GM12865 (cell line): ENCODE data around the gene KCNJ18.
"Not testable (repeated sequence)": the region's sequence is repeated elsewhere in the genome, so short reads cannot be mapped to it uniquely, and the experiment has no call there.

Experiments
- DNase-seq: peaks from one replicate; pipeline ENCODE4 v3.0.0; 2010; ENCODE audit warnings: low read depth
- H3K4me3 ChIP-seq: 2 replicates; pipeline ENCODE4 v1.5.1; 2011; ENCODE audit warnings: mild to moderate bottlenecking, low read depth, low read length, control low read depth
- CTCF ChIP-seq: IDR thresholded peaks from 2 replicates; pipeline ENCODE4 v1.5.1; 2011; ENCODE audit warnings: low read length, control low read depth, low read depth, inconsistent platforms; ENCODE audit not compliant: insufficient read depth; ENCODE audit errors: missing control alignments

Gene KCNJ18

GRCh38 chr17:21697508-21697860 is 5.2 kb downstream of the KCNJ18 start:
- not testable (repeated sequence) for DNase-seq, H3K4me3 ChIP-seq

- not testable (repeated sequence) for H3K4me3 ChIP-seq, DNase-seq
Measured at GRCh38 chr17:21698437-21699075, 6.2 kb downstream of the KCNJ18 start.

- DNase-seq, H3K4me3 ChIP-seq: not testable (repeated sequence)
Measured at GRCh38 chr17:21699124-21699523, 6.8 kb downstream of the KCNJ18 start.

DNA sequence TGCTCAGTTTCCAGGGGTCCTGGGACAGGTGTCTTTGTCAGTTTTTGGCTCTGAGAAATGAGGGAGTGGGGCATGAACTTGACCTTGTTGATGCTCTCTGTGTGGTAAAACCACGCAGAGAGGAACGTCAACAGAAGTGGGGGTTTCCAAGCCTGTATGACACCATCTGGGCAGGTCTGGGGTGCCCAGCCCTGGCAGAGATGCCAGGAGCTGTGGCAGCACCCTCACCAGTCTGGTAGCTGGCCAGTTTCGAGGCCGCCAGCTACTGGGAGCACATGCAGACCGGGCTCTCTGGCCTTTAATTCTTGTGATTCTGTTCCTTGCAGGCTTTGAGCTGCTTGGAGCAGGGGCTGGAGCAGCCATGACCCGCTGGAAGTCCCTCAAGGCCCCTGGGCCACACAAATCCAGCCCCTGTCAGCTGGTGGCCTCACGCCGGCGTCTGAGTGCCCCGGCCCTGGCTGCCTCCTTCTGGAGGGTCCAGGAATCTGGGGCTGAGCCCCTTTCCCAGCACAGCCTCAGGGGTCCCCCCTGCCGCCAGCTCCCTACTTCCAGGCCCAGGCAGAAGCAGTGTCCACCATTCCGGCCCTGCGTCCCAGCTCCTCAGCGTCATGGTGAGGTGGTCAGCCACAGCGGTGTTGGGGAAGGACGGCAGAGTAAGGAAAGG is 7.4 kb downstream of the KCNJ18 start:
- DNase-seq, H3K4me3 ChIP-seq: not testable (repeated sequence)

DNA sequence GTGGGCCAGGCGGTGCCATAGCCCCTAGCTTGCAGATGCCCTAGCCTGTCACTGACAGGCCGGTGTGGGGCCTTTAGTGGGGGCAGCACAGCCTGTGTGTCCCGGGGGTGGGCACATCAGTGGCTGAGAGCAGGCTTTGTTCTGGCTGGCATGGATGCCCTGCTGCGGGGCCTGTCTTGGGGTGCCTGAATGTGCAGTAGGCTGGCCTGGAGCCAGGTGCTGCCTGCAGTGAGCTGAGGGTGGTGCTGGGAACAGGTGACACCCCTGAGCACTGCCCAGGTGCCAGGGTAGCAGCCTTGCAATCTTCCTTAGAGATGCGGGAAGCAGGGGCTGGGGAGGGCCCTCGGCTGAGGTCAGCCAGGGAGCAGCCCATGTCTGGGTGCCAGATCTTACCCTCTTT is 8.8 kb downstream of the KCNJ18 start:
- H3K4me3 ChIP-seq, DNase-seq: not testable (repeated sequence)

DNA sequence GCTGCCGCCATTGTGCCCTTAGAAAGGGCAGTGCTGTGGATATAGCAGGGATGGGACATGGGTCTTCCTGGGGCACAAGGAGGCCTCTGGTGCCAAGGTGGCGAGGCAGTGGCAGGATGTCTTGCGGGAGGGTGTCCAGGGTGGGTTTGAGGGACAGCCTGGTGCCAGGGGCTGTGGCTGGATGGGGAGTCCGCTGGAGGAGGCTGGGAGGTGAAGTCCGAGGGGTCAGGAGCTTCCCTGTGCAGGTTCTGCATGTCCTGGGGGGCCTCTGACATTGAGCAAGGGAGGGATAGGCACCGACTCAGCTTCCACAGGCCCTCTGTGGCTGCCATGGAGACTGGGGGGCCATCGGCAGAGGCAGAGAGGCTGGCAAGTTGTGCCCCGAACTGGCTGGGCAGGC is 9.7 kb downstream of the KCNJ18 start:
- DNase-seq, H3K4me3 ChIP-seq: not testable (repeated sequence)

DNA sequence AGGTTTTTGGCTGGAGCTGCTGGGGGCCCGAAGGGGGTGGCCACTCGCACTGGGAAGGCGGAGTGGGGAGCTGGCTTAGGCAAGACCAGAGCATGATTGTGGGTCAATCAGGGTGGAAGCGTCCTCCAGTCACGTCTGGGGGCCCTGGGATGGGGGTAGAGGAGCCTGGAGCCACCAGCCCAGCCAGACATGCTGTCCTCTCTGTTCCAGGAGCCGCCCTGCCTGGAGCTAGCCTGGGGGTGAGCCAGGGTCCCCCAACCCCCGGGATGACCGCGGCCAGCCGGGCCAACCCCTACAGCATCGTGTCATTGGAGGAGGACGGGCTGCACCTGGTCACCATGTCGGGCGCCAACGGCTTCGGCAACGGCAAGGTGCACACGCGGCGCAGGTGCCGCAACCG is 10.2 kb downstream of the KCNJ18 start:
- not testable (repeated sequence) for DNase-seq, H3K4me3 ChIP-seq

DNA sequence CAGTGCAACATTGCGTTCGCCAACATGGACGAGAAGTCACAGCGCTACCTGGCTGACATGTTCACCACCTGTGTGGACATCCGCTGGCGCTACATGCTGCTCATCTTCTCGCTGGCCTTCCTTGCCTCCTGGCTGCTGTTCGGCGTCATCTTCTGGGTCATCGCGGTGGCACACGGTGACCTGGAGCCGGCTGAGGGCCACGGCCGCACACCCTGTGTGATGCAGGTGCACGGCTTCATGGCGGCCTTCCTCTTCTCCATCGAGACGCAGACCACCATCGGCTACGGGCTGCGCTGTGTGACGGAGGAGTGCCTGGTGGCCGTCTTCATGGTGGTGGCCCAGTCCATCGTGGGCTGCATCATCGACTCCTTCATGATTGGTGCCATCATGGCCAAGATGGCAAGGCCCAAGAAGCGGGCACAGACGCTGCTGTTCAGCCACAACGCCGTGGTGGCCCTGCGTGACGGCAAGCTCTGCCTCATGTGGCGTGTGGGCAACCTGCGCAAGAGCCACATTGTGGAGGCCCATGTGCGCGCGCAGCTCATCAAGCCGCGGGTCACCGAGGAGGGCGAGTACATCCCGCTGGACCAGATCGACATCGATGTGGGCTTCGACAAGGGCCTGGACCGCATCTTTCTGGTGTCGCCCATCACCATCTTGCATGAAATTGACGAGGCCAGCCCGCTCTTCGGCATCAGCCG is 10.8 kb downstream of the KCNJ18 start:
- not testable (repeated sequence) for H3K4me3 ChIP-seq, DNase-seq

- H3K4me3 ChIP-seq, DNase-seq: not testable (repeated sequence)
Measured at GRCh38 chr17:21703891-21704872, 11.9 kb downstream of the KCNJ18 start.

- DNase-seq, result no peak
- H3K4me3 ChIP-seq, result no peak overlapping the region
- no peak for TF ChIP-seq CTCF
Measured at GRCh38 chr17:21705021-21705601, 12.8 kb downstream of the KCNJ18 start.

DNA sequence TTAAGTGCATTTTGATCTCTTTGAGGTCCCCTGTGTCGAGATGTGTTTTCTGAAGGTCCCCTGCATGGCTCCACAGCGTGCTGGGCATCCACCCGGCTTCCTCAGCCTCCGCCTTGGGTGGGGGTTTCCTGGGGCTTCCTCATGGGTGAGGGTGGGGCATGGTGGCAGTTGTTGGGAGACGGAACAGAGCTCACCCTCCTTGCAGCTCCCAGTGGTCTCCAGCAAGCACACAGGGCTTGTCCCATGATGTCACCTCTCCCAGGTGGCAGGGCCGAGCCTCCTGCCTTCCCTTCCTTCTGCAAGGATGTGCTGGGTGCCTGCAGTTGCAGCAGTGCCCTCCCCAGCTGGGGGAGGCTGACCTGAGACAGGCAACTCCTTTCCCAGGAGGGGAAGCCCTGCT is 13.4 kb downstream of the KCNJ18 start:
- not testable (repeated sequence) for DNase-seq, H3K4me3 ChIP-seq

- not testable (repeated sequence) for DNase-seq, H3K4me3 ChIP-seq
Measured at GRCh38 chr17:21706546-21706945, 14.2 kb downstream of the KCNJ18 start.

GRCh38 chr17:21707131-21707530 is 14.8 kb downstream of the KCNJ18 start:
- not testable (repeated sequence) for DNase-seq

GRCh38 chr17:21707711-21708611 is 15.6 kb downstream of the KCNJ18 start:
- H3K4me3 ChIP-seq, DNase-seq: not testable (repeated sequence)

More at GRCh38 chr17:21707131-21707530, 14.8 kb downstream of the KCNJ18 start:
- H3K4me3 ChIP-seq, result not testable (repeated sequence)

DNA sequence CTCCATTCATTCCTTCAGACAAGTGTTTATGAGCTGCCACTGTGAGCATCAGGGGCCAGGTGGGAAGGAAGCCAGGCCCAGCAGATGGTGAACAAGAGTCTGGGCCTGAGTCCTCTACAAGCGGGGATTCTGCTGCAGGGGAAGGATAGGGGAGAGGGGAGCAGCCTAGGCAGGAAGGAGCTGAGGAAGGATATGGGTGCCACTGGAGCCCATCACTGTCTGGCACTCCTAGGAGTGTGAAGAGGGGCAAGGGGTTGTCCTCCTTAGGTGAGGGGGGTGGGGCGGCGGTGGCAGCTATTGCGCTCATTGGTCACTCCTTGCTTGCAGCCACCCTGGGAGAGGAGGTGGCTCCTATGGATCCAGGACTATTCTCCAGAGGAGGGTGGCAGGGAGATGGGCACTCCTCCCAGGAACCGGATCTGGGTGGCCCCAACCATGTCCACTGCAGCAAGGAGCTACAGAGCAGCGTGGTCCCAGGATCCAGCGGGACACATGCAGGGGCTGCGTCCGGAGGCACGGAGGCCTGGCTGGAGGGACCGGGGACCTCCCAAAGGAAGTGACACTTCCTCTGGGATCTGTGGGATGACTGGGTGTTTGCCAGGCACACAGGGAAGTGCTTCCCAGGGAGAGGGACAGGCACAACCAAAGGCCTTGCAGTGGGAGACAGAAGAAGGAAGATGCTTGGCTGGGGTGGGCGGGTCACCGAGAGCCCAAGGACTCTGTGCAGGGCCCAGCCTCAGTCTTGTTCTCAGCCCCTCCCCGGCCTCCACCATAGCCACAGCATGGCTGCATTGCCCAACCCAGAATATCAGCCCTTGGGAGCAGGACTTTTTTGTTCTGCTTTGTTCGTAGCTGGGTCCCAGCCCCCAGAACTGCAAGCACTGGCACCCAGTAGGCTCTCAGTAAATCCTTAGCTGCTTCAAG is 16.6 kb downstream of the KCNJ18 start:
- H3K4me3 ChIP-seq, DNase-seq: not testable (repeated sequence)
